Measurements from ENCODE around the gene CHURC1. TPM values are rescaled to one million over a fixed set of nuclear protein-coding genes. Genes with fewer than 3 reads are reported as not detected.

The CHURC1 gene
- total RNA-seq, 1 experiment from 2014 or later = 61.9 TPM

DNA sequence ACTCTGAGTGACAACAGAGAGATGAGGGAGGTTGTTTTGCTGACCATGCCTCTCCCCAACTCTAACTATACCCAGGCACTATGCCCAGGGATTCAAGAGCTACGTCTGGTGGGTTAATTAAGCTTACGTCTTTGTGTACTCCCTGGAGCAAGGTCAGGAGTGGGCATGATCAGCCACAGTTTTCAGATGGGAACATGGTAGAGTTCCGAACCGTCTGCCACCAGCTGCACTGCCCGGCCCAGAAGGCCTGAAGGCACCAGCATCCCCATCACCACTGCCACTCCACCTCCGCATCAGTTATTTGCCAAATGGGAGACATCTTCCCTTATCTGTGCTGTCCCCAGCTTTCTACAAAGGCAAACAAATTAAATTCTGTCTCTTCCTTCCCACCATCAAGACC lies 39.4 kb downstream of the CHURC1 start:
- H3K36me3 ChIP-seq (ENCODE audit: insufficient read depth, low read length, poor library complexity, severe bottlenecking) = no peaks in the 10 kb centered on the region
- intact Hi-C loops (cut with micrococcal nuclease; ENCODE audit: unreplicated experiment) = no loop called here
- DNase-seq (ENCODE audit: low spot score) = no peak
- BruUV-seq (replicated peaks) = no TSS peak
- H3K9me3 ChIP-seq (ENCODE audit: low read depth, low read length, poor library complexity, severe bottlenecking) = no peaks in the 10 kb centered on the region
- no peaks in the 10 kb centered on the region for H3K27me3 ChIP-seq (replicated peaks; ENCODE audit: insufficient read depth, low read depth, low read length, poor library complexity)
- H3K4me3 ChIP-seq (ENCODE audit: low read depth, low read length, poor library complexity, severe bottlenecking) = no peak overlapping the region
- POLR2A ChIA-PET (ENCODE audit: low non-redundant PET) = no interaction called here
- H3K4me1 ChIP-seq (ENCODE audit: insufficient read depth, low read length, poor library complexity, severe bottlenecking) = no peaks in the 10 kb centered on the region
- TF ChIP-seq EZH2 (IDR thresholded peaks at IDR 0.05; ENCODE audit: borderline replicate concordance, low read depth, low read length, poor library complexity, severe bottlenecking) = no peak
- TF ChIP-seq, protein P1, sequence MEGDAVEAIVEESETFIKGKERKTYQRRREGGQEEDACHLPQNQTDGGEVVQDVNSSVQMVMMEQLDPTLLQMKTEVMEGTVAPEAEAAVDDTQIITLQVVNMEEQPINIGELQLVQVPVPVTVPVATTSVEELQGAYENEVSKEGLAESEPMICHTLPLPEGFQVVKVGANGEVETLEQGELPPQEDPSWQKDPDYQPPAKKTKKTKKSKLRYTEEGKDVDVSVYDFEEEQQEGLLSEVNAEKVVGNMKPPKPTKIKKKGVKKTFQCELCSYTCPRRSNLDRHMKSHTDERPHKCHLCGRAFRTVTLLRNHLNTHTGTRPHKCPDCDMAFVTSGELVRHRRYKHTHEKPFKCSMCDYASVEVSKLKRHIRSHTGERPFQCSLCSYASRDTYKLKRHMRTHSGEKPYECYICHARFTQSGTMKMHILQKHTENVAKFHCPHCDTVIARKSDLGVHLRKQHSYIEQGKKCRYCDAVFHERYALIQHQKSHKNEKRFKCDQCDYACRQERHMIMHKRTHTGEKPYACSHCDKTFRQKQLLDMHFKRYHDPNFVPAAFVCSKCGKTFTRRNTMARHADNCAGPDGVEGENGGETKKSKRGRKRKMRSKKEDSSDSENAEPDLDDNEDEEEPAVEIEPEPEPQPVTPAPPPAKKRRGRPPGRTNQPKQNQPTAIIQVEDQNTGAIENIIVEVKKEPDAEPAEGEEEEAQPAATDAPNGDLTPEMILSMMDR (conservative IDR thresholded peaks at IDR 0.05; ENCODE audit: low read depth, low read length) = no peak
- CTCF ChIA-PET = no interaction called here
- no peak overlapping the region for H3K27ac ChIP-seq (ENCODE audit: low read depth, low read length, poor library complexity, severe bottlenecking)

DNA sequence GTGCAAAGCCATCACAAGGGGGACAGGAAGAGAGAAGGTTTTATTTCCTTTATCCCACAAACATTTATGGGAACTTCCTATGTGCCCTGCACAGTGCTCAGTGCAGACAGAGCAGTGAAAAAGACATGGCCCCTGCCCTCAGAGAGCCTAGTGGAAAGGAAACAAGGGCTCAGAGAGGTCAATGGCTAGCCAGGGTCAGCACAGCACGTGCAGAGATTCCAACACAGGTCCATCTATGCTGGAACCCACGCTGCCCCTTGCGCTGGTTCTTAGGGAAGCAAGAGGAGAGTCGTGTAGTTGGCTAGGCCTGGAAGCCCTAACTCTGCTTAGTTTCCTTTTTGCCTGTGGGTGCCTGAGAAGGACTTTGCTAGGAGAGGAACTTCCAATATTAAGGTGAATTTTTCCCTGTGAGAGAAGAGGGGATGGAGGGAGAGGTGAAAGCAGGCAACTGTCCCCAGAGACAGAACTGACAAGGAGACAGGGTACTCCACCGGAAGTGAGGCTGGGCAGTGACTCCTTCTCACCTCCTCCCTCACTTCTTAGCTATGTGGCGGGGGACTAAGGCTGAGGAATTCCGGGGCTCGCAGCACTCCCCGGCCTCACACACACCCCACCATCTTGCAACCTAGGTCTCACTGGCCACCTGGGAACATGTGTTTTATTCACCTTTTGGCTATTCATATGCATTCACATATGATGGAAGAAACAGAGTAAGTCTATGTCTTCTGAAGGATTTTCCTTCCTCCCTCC lies 40.4 kb downstream of the CHURC1 start:
- CTCF ChIA-PET = no interaction called here
- Histone ChIP-seq H3K36me3 (ENCODE audit: insufficient read depth, low read length, poor library complexity, severe bottlenecking) (no peaks in the 10 kb centered on the region), H3K27me3 (replicated peaks; ENCODE audit: insufficient read depth, low read depth, low read length, poor library complexity) (no peaks in the 10 kb centered on the region), H3K4me1 (ENCODE audit: insufficient read depth, low read length, poor library complexity, severe bottlenecking) (no peaks in the 10 kb centered on the region), H3K9me3 (ENCODE audit: low read depth, low read length, poor library complexity, severe bottlenecking) (no peaks in the 10 kb centered on the region), H3K27ac (ENCODE audit: low read depth, low read length, poor library complexity, severe bottlenecking) (no peak overlapping the region), H3K4me3 (ENCODE audit: low read depth, low read length, poor library complexity, severe bottlenecking) (no peak overlapping the region)
- BruUV-seq (replicated peaks) = no TSS peak
- no peak for DNase-seq (ENCODE audit: low spot score)
- POLR2A ChIA-PET (ENCODE audit: low non-redundant PET) = no interaction called here
- intact Hi-C loops (cut with micrococcal nuclease; ENCODE audit: unreplicated experiment) = no loop called here
- TF ChIP-seq, protein P1 (conservative IDR thresholded peaks at IDR 0.05; ENCODE audit: low read depth, low read length) = no peak
- no peak for TF ChIP-seq EZH2 (IDR thresholded peaks at IDR 0.05; ENCODE audit: borderline replicate concordance, low read depth, low read length, poor library complexity, severe bottlenecking)

DNA sequence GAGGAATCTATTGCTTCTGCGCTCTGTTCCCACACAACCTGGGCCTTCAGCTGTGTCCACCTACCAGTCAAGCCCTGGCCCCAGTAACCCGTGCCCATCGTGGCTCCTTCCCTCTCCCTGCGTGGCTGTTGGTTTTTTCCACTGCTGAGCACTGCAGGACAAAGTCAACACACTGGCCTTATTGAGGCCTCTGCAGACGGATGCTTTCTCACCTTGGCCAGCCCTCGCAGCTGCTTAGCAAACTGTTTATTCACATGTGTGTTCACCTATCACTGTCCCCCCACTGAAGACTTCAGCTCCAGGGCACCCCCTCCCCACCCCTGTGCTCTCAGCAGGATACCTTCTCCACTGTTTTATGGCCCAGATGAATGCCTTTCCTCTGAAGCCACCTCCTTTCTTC lies 41.0 kb downstream of the CHURC1 start:
- Histone ChIP-seq H3K27ac (ENCODE audit: low read depth, low read length, poor library complexity, severe bottlenecking) (no peak overlapping the region), H3K4me1 (ENCODE audit: insufficient read depth, low read length, poor library complexity, severe bottlenecking) (no peaks in the 10 kb centered on the region), H3K9me3 (ENCODE audit: low read depth, low read length, poor library complexity, severe bottlenecking) (no peaks in the 10 kb centered on the region), H3K27me3 (replicated peaks; ENCODE audit: insufficient read depth, low read depth, low read length, poor library complexity) (no peaks in the 10 kb centered on the region), H3K36me3 (ENCODE audit: insufficient read depth, low read length, poor library complexity, severe bottlenecking) (no peaks in the 10 kb centered on the region), H3K4me3 (ENCODE audit: low read depth, low read length, poor library complexity, severe bottlenecking) (no peak overlapping the region)
- intact Hi-C loops (cut with micrococcal nuclease; ENCODE audit: unreplicated experiment) = no loop called here
- DNase-seq (ENCODE audit: low spot score) = no peak
- no peak for TF ChIP-seq EZH2 (IDR thresholded peaks at IDR 0.05; ENCODE audit: borderline replicate concordance, low read depth, low read length, poor library complexity, severe bottlenecking)
- TF ChIP-seq, protein P1 (conservative IDR thresholded peaks at IDR 0.05; ENCODE audit: low read depth, low read length) = no peak
- BruUV-seq (replicated peaks) = no TSS peak
- POLR2A ChIA-PET (ENCODE audit: low non-redundant PET) = no interaction called here
- CTCF ChIA-PET = no interaction called here

Data from A673 (cell line).